ENCODE results near the gene ABLIM3.

ABLIM3 gene

DNA sequence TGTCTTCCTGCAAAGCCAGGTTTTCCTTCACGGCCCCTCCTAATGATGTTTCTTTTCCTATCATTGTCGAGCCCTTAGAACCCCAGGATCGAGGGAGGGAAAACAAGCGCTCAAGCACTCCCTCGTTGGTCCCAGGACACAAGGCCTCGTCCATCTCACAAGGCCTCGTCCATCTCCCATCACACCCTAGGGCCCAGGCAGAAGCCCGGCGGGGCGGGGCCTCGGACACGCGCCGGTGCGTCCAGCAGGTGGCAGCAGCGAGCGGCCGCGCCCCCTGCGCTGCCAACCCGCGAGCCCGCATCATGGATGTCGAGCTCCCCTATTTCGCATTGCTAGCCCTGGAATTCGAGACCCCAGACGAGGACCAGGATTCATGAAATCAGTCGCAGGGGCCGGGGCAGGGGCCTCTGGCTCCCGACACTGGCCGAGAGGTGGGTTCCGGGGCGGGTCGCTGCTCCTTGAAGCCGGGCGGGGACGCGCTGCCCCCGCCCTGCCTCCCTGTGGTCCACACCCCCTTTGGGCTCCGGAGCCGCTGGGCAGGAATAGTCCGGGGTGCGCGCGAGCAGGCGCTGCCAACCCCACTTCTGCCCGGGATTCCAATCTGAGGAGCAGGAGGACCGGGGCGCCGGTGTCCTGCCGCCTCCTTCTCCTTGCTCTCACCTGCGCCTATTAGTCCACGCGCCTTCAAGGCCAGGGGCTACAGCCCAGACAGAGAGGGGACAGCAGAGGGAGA, at the start of gene ABLIM3:
Gene ABLIM3, plus strand, starts transcription at position 270 of the 733 bp plus-strand sequence. CDS start 603 bp downstream, outside the sequence.
- peak within 1 kb of the TSS; percentile 65 for H3K4me3 ChIP-seq (ENCODE audit: low read length)
- peak; percentile 62 for DNase-seq (ENCODE audit: low read depth)
- TF ChIP-seq, protein P1, sequence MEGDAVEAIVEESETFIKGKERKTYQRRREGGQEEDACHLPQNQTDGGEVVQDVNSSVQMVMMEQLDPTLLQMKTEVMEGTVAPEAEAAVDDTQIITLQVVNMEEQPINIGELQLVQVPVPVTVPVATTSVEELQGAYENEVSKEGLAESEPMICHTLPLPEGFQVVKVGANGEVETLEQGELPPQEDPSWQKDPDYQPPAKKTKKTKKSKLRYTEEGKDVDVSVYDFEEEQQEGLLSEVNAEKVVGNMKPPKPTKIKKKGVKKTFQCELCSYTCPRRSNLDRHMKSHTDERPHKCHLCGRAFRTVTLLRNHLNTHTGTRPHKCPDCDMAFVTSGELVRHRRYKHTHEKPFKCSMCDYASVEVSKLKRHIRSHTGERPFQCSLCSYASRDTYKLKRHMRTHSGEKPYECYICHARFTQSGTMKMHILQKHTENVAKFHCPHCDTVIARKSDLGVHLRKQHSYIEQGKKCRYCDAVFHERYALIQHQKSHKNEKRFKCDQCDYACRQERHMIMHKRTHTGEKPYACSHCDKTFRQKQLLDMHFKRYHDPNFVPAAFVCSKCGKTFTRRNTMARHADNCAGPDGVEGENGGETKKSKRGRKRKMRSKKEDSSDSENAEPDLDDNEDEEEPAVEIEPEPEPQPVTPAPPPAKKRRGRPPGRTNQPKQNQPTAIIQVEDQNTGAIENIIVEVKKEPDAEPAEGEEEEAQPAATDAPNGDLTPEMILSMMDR (IDR thresholded peaks at IDR 0.05; ENCODE audit: insufficient read depth, low read depth, low read length, missing control alignments), result peak; percentile 53

DNA sequence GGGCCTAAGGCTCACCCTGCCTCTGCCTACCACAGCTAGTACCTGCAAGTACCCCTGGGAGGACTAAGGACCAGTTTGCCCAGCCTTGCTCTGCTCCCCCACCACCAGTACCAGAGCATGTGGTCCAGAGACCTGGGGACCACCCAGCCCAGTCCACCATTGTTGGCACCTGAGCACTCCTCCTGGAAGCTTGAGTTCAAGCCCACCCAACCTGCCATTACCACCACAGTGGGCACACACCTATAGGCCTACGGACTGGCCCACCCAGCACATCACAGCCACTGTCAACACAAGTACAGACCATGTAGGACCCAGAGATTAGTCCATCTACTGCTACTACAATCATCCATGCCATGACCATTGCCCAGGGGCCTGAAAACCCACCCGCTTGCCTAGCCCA, 47.7 kb upstream of the ABLIM3 start:
- no peak for DNase-seq (ENCODE audit: low read depth)
- H3K4me3 ChIP-seq (ENCODE audit: low read length), result no peak overlapping the region
- TF ChIP-seq, protein P1 (IDR thresholded peaks at IDR 0.05; ENCODE audit: insufficient read depth, low read depth, low read length, missing control alignments), result no peak

DNA sequence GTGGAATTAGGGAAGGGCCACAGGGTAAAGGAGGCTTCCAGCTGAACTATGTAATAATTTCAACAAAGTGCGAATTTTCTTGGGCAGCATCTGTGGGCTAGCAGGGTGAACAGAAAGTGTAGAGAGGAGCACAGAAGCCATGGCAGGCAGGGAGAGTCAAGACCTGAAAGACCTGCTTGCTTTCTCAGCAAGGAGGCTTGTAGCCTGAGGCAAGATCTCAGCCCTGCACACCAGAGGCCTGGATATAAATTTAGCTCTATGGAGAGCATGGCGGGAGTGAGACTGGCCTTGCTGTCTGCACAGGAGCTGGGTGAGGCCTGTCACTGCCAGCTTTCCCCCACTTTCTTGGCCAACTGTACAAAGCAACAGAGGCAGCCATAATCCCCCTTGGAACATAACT, 46.3 kb upstream of the ABLIM3 start:
- TF ChIP-seq, protein P1 (IDR thresholded peaks at IDR 0.05; ENCODE audit: insufficient read depth, low read depth, low read length, missing control alignments), result no peak
- peak; percentile 80 for DNase-seq (ENCODE audit: low read depth)
- no peak overlapping the region for H3K4me3 ChIP-seq (ENCODE audit: low read length)

DNA sequence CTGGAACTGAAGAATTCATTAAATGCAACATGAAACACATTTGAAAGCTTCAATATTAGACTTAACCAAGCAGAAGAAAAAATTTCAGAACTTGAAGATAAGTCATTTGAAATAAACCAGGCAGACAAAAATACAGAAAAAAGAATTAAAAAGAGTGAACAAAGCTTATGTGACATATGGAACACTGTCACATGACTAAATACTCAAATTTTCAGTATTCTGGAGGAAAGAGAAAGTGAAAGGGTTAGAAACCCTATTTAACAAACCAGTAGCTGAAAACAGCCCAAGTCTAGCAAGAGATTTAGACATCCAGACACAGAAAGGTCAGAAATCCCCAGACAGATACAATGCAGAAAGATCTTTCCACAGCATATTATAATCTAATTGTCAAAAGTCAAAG, 41.4 kb upstream of the ABLIM3 start:
- no peak overlapping the region for H3K4me3 ChIP-seq (ENCODE audit: low read length)
- TF ChIP-seq, protein P1 (IDR thresholded peaks at IDR 0.05; ENCODE audit: insufficient read depth, low read depth, low read length, missing control alignments), result no peak
- DNase-seq (ENCODE audit: low read depth), result no peak

DNA sequence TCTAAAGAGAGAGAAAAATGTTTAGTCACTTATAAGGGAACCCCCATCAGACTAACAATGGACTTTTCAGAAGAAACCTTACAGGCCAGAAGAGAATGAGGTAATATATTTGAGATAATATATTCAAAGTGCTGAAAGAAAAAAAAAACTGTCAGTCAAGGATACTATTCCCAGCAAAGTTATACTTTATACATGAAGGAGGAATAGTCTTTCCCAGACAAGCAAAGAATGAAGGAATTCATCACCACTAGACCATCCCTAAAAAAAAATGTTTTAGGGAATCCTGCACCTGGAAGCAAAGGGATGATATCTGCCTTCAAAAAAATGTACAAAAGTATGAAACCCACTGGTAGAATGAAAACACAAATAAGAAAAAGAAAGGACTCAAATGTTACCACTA, 41.0 kb upstream of the ABLIM3 start:
- no peak overlapping the region for H3K4me3 ChIP-seq (ENCODE audit: low read length)
- TF ChIP-seq, protein P1 (IDR thresholded peaks at IDR 0.05; ENCODE audit: insufficient read depth, low read depth, low read length, missing control alignments), result no peak
- no peak for DNase-seq (ENCODE audit: low read depth)

DNA sequence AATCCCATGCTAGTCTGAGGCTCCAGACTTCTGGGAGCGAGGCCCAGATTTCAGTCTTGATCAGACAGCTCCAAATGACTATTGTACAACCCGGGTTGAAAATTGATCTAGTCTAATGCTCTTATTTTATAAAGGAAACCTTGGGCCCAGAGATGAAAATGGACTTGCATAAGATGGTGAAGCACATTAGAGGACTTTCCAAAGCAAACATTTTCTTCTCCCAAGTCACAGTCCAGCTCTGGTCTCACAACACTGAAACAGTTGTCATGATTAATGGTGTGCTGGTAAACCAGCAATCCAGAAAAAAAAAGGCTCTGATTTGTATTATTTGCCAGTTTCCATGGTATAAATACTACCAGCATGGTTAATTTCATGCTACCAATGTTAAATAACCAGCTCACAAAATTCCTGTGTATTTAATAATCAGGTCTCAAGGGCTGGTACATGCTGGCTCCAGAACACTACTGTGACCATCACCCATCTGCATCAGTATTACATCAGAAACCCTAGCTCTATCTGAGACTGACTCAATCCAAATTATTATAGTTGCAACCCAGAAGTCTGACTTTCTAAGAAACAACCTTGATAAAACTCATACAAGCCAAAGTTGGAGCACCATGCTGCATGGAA, 32.5 kb upstream of the ABLIM3 start:
- TF ChIP-seq, protein P1 (IDR thresholded peaks at IDR 0.05; ENCODE audit: insufficient read depth, low read depth, low read length, missing control alignments), result no peak
- no peak for DNase-seq (ENCODE audit: low read depth)
- no peak overlapping the region for H3K4me3 ChIP-seq (ENCODE audit: low read length)
